HG03558 (cell line): ENCODE data around the gene RASSF6.
A peak's percentile ranks its signal among the peaks of the same experiment; 100 is the strongest.
"Not testable (repeated sequence)": the region's sequence is repeated elsewhere in the genome, so short reads cannot be mapped to it uniquely, and the experiment has no call there.

ENCODE experiments used
- ATAC-seq: cut with Tn5 transposase; IDR thresholded peaks from one replicate; pipeline ENCODE4 v1.9.1; 2021; ENCODE audit warnings: moderate number of reproducible peaks; ENCODE audit not compliant: unreplicated experiment; ENCODE audit errors: extremely low read depth

The RASSF6 gene

GRCh38 chr4:73613130-73613529 is 7.1 kb downstream of the RASSF6 start:
- no peak for ATAC-seq

- no peak for ATAC-seq
Observed at GRCh38 chr4:73612032-73612431, 8.2 kb downstream of the RASSF6 start.

- ATAC-seq: no peak
Observed at GRCh38 chr4:73609706-73610105, 10.5 kb downstream of the RASSF6 start.

- ATAC-seq: no peak
Observed at GRCh38 chr4:73608689-73609594, 11.3 kb downstream of the RASSF6 start.

GRCh38 chr4:73607375-73608033 is 12.7 kb downstream of the RASSF6 start:
- ATAC-seq: no peak

GRCh38 chr4:73606465-73606974 is 13.7 kb downstream of the RASSF6 start:
- ATAC-seq: peak; percentile 77

GRCh38 chr4:73603854-73604584 is 16.2 kb downstream of the RASSF6 start:
- ATAC-seq: no peak

- ATAC-seq: peak; percentile 37
Observed at GRCh38 chr4:73603271-73603710, 16.9 kb downstream of the RASSF6 start.

- no peak for ATAC-seq
Observed at GRCh38 chr4:73600954-73601353, 19.3 kb downstream of the RASSF6 start.

GRCh38 chr4:73599182-73599581 is 21.1 kb downstream of the RASSF6 start:
- ATAC-seq: no peak

GRCh38 chr4:73597594-73597993 is 22.6 kb downstream of the RASSF6 start:
- no peak for ATAC-seq

- not testable (repeated sequence) for ATAC-seq
Observed at GRCh38 chr4:73597183-73597582, 23.1 kb downstream of the RASSF6 start.

GRCh38 chr4:73596001-73596400 is 24.2 kb downstream of the RASSF6 start:
- ATAC-seq: no peak

GRCh38 chr4:73593631-73594241 is 26.5 kb downstream of the RASSF6 start:
- ATAC-seq: no peak

- peak; percentile 82 for ATAC-seq
Observed at GRCh38 chr4:73589887-73590801, 30.1 kb downstream of the RASSF6 start.

GRCh38 chr4:73589261-73589847 is 30.9 kb downstream of the RASSF6 start:
- peak; percentile 13 for ATAC-seq

- no peak for ATAC-seq
Observed at GRCh38 chr4:73588613-73589012, 31.6 kb downstream of the RASSF6 start.

GRCh38 chr4:73586666-73587065 is 33.6 kb downstream of the RASSF6 start:
- no peak for ATAC-seq

- ATAC-seq: no peak
Observed at GRCh38 chr4:73586040-73586439, 34.2 kb downstream of the RASSF6 start.
